ENCODE data around the gene ADIPOR2. TPM values are rescaled to one million over a fixed set of nuclear protein-coding genes. Genes with fewer than 3 reads are reported as not detected.
A peak's percentile ranks its signal among the peaks of the same experiment; 100 is the strongest.

ADIPOR2 gene
- total RNA-seq, 1 experiment from 2014 or later, result 84.0 TPM

GRCh38 chr12:1835211-1836131 is 144.6 kb downstream of the ADIPOR2 start:
- intact Hi-C loops (cut with micrococcal nuclease; ENCODE audit: unreplicated experiment), result no loop called here
- POLR2A ChIA-PET (ENCODE audit: low non-redundant PET), result no interaction called here
- TF ChIP-seq EZH2 (IDR thresholded peaks at IDR 0.05; ENCODE audit: borderline replicate concordance, low read depth, low read length, poor library complexity, severe bottlenecking), result no peak
- TF ChIP-seq CTCF (conservative IDR thresholded peaks at IDR 0.05; ENCODE audit: low read depth, low read length), result no peak
- Histone ChIP-seq H3K9me3 (ENCODE audit: low read depth, low read length, poor library complexity, severe bottlenecking) (no peaks in the 10 kb centered on the region), H3K36me3 (ENCODE audit: insufficient read depth, low read length, poor library complexity, severe bottlenecking) (no peaks in the 10 kb centered on the region), H3K27me3 (replicated peaks; ENCODE audit: insufficient read depth, low read depth, low read length, poor library complexity) (no peaks in the 10 kb centered on the region), H3K4me1 (ENCODE audit: insufficient read depth, low read length, poor library complexity, severe bottlenecking) (peaks cover 20% of the 10 kb centered on the region), H3K4me3 (ENCODE audit: low read depth, low read length, poor library complexity, severe bottlenecking) (no peak overlapping the region), H3K27ac (ENCODE audit: low read depth, low read length, poor library complexity, severe bottlenecking) (no peak overlapping the region)
- CTCF ChIA-PET, result no interaction called here
- DNase-seq (ENCODE audit: low spot score), result no peak
- no TSS peak for BruUV-seq (replicated peaks)

- peaks cover 23% of the 10 kb centered on the region for H3K4me1 ChIP-seq (ENCODE audit: insufficient read depth, low read length, poor library complexity, severe bottlenecking)
- DNase-seq (ENCODE audit: low spot score), result no peak
- POLR2A ChIA-PET (ENCODE audit: low non-redundant PET), result no interaction called here
Measured at GRCh38 chr12:1836241-1836803, 145.5 kb downstream of the ADIPOR2 start.

GRCh38 chr12:1836854-1837421 is 146.1 kb downstream of the ADIPOR2 start:
- Histone ChIP-seq H3K4me3 (ENCODE audit: low read depth, low read length, poor library complexity, severe bottlenecking) (no peak overlapping the region), H3K27me3 (replicated peaks; ENCODE audit: insufficient read depth, low read depth, low read length, poor library complexity) (no peaks in the 10 kb centered on the region), H3K4me1 (ENCODE audit: insufficient read depth, low read length, poor library complexity, severe bottlenecking) (peaks cover 23% of the 10 kb centered on the region), H3K27ac (ENCODE audit: low read depth, low read length, poor library complexity, severe bottlenecking) (no peak overlapping the region), H3K9me3 (ENCODE audit: low read depth, low read length, poor library complexity, severe bottlenecking) (no peaks in the 10 kb centered on the region), H3K36me3 (ENCODE audit: insufficient read depth, low read length, poor library complexity, severe bottlenecking) (no peaks in the 10 kb centered on the region)
- no peak for TF ChIP-seq CTCF (conservative IDR thresholded peaks at IDR 0.05; ENCODE audit: low read depth, low read length)
- peak; percentile 29 for DNase-seq (ENCODE audit: low spot score)
- POLR2A ChIA-PET (ENCODE audit: low non-redundant PET), result no interaction called here
- intact Hi-C loops (cut with micrococcal nuclease; ENCODE audit: unreplicated experiment), result no loop called here
- no TSS peak for BruUV-seq (replicated peaks)
- CTCF ChIA-PET, result no interaction called here

More at GRCh38 chr12:1836241-1836803, 145.5 kb downstream of the ADIPOR2 start:
- Histone ChIP-seq H3K27ac (ENCODE audit: low read depth, low read length, poor library complexity, severe bottlenecking) (no peak overlapping the region), H3K9me3 (ENCODE audit: low read depth, low read length, poor library complexity, severe bottlenecking) (no peaks in the 10 kb centered on the region), H3K27me3 (replicated peaks; ENCODE audit: insufficient read depth, low read depth, low read length, poor library complexity) (no peaks in the 10 kb centered on the region), H3K36me3 (ENCODE audit: insufficient read depth, low read length, poor library complexity, severe bottlenecking) (no peaks in the 10 kb centered on the region), H3K4me3 (ENCODE audit: low read depth, low read length, poor library complexity, severe bottlenecking) (no peak overlapping the region)
- intact Hi-C loops (cut with micrococcal nuclease; ENCODE audit: unreplicated experiment), result no loop called here
- no TSS peak for BruUV-seq (replicated peaks)
- CTCF ChIA-PET, result no interaction called here
- TF ChIP-seq CTCF (conservative IDR thresholded peaks at IDR 0.05; ENCODE audit: low read depth, low read length) (no peak), EZH2 (IDR thresholded peaks at IDR 0.05; ENCODE audit: borderline replicate concordance, low read depth, low read length, poor library complexity, severe bottlenecking) (no peak)

Data from A673 (cell line).